ENCODE measurements around the gene SIK3.
A peak's percentile ranks its signal among the peaks of the same experiment; 100 is the strongest.

Gene SIK3

GRCh38 chr11:117107701-117108590, 9.7 kb upstream of the SIK3 start:
- no peak for DNase-seq

GRCh38 chr11:117100556-117100955, 2.3 kb upstream of the SIK3 start:
- no peak for DNase-seq

GRCh38 chr11:117099696-117100095, 1.5 kb upstream of the SIK3 start:
- no peak for DNase-seq

GRCh38 chr11:117097389-117098268, 599 bp downstream of the SIK3 start:
- no peak for DNase-seq

- no peak for DNase-seq
These were observed 1.2 kb downstream of the SIK3 start for GRCh38 chr11:117097014-117097388.

DNA sequence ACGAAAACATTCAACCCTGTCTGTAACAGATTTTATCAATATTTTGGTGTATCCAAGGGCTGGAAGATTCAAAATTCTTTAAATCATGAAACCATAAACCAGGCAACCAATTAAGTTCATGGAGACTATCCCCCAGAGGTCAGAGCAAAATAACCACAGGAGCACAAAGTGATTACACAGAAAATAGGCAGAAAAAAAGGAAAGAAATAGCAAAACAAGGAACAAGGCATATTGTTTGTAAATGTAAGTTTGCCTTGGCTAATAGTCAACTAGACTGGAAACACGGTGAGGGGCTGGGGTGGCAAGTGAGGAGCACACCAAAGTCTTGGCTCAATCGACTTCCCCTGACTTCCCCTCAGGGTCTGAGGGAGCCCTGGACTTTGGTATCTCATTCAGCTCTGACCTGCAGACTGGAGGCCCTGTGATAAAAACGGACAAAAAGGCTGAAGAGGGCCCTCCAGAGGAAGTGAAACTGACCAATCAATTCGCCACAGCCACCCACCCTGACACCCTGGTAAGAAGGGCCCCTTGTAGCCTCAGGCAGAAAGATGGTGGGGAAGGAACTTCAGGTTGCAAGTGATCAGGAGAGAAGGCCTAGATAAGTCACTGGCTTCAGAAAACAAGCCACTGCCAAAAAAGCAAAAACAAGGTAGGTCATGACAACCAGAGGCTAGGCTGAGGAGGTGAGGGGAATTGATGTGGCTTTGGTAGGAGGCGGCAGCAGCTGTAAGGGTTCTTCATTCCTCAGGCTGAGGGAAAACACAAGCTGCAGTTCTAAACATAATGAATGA, 1.8 kb downstream of the SIK3 start:
- DNase-seq = no peak

DNA sequence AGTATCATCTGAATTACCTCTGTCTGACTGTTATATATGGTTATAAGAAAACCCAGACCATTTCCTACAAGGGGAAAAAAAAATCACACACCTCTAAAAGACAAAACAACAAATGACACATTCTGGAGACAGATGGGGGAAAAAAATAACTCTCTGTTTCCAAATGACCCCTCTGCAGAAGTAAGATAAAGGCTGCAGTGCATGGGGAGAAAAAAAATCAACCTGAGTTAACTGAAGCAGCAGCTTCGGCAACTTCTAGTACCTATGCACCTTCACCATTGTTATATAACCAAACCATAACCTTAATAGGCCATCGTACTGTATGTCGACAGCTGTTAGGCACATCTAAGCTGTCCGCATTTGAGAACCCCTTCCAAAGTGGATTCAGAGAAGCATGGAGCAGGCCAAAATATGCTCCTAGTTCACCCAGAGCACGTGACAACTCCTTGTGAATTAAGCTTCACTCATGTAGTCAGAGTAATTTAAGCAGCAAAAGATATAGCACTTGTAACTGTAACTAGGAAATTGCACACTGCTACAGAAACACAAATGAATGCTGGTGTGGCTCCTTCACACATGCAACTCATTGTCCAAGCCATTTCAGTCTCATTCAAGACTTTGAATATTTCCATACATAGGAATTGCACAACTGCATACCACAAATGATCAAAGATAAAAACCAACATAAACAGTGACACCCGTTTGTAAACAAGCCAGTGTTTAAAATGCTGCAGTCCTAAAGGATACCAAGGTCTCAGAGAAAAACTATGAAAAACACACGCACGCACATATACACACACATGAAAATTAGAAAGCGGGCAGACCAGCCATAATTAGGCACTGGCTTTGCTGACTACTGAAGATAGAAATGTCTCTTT, 2.7 kb downstream of the SIK3 start:
- peak; percentile 35 for DNase-seq

- DNase-seq = peak; percentile 53
These were observed 3.5 kb downstream of the SIK3 start for GRCh38 chr11:117094776-117095175.

DNA sequence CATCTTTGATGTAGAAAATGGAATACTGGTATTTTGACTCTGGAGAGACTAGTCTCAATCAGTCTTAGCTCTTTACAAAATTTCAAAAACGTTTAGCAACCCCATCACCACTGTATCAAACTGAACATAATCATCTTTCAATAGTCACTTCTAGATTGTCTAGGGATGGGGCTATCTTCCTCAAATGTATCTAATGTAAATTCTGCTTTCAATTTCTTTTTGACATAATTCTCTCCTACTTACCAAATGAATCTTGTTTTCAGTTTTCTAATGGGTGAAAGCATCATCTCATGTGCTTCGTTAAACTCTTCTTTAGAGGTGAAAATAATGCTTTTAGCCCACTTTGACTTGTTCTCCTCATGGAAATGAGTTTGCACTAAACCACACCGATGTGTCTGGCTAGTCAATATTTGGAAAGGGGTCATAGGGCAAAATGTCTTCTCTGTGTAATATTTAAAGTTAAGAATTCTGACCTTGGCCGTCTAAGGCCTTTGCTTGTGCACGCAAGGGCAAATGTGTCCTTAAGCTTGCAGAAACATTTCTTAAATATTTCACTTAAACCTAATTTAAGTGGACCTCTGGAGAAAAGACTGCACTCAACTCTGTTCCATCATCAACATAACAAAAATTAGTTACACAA, 5.2 kb downstream of the SIK3 start:
- DNase-seq = no peak

GRCh38 chr11:117091753-117092477, 6.3 kb downstream of the SIK3 start:
- DNase-seq = no peak

GRCh38 chr11:117090111-117090706, 8.0 kb downstream of the SIK3 start:
- no peak for DNase-seq

DNA sequence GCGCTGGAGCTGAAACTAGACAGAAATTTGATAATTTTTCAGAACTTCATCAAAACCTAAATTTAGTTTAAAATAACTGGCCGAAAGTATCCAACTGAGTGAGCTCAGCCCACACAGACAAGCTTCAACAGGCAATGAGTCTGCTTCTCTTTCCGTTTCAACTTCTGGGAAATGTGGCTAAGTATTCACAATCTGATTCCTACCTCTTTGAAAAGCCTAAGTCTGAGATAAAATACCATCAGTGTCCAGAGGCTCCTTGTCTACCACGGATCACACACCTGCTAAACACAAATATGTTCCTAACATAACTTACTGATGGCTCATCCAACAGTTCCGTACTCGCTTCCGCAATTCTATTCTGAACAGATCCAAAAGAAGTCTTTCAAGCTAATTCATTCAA, 8.5 kb downstream of the SIK3 start:
- DNase-seq = no peak

DNA sequence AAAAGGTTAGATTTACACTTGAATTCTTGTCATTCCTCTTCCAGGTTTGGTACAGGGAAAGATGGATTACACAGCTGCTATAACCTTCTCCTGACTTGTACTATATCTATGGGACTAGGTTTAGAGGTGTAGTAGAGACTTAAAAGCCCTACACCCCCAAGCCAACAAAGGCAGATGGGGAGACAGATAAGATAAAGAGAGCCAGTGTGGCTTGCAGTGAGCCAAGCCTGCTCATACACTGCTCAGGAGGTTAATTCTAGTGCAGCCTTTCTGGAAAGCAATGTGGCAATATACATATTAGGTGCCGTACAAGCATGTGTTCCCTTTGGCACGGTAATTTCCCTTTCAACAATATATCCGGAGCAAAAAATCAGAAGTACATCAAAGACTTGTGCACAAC, 10.8 kb downstream of the SIK3 start:
- no peak for DNase-seq

GRCh38 chr11:117084992-117085391, 13.2 kb downstream of the SIK3 start:
- no peak for DNase-seq

GRCh38 chr11:117083011-117083935, 15.0 kb downstream of the SIK3 start:
- DNase-seq = no peak

DNA sequence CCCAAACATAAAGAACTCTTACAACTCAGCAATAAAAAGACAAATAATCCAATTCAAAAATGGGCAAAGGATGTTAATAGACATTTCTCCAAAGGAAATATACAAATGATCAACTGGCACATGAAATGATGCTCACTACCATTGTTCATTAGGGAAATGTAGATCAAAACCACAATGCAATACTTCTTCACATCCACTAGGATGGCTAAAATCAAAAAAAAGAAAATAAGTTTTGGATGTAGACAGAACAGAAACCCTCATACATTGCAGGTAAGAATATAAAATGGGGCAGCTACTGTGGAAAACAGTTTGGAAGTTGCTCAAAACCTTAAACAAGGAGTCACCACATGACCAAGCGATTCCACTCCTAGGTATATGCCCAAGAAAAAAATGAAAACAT, 16.3 kb downstream of the SIK3 start:
- DNase-seq = no peak

DNA sequence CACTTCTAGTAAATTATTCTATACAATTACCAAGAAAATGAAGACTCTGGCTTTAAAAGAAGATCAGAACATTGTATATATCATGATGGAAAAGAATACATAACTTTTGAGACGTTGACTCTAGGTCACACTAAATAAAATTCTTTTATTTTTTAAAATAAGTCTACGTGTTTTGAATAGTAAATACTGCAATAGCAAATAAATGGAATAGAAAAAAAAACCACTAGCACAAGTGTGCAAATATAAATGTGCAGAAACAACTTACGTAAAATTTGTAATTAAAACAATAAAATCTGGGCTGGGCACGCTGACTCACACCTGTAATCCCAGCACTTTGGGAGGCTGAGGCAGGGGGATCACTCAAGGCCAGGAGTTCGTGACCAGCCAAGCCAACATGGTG, 17.9 kb downstream of the SIK3 start:
- no peak for DNase-seq

DNA sequence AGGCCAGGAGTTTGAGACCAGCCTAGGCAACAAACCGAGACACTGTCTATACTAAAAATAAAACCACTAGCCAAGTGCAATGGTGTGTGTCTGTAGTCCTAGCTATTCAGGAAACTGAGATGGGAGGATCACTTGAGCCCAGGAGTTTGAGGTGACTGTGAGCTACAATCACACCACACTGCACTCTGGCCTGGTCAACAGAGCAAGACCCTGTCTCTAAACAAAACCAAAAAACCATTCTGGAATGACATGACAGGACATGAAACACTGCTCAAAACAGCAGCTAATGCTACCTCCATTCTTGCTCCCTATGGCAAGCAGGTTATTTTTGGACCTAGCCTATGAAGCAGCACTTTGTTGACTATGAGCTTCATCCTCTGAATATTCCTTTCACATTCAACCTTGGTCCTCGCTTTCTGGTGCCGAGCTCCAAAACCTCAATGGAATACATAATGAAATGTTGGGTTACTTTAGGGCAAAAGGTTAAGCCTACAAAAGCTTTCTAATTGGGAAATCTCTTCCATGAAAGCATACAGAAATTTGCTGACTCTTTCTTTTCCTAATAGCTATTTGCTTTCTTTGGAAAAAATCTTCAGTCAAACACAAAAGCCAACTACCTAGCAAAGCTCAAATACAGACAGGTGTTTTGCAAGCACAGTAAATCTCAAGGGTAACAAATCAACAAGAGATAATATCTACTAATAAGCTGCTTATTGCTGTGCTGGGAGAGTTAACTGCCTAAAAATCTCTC, 21.1 kb downstream of the SIK3 start:
- DNase-seq = no peak

GRCh38 chr11:117075186-117075585, 23.0 kb downstream of the SIK3 start:
- peak; percentile 49 for DNase-seq

Measured in fibroblast of upper back skin (primary cell).